Activated T-cell treated with anti-CD3 and anti-CD28 coated beads, Interleukin-2, amount 50 U/mL, for 72 hours (primary cell): ENCODE results near the gene AGRN. TPM values are rescaled to one million over a fixed set of nuclear protein-coding genes. Genes with fewer than 3 reads are reported as not detected.
"Not testable (repeated sequence)": the region's sequence is repeated elsewhere in the genome, so short reads cannot be mapped to it uniquely, and the experiment has no call there.

Experiments
- ATAC-seq, 2 donors: fragments of 150-1000 bp; cut with Tn5 transposase; replicated peaks in 1 of 2; 2 replicates each; pipeline ENCODE4 v1.10.0; 2021; ENCODE audit warnings: moderate library complexity in 2 of 2, mild to moderate bottlenecking in 1 of 2
- DNase-seq, 2 donors: peaks; one replicate each; pipeline ENCODE4 v3.0.0; 2021 to 2022; ENCODE audit warnings: mixed read lengths in 1 of 2
- H3K27ac Mint-ChIP-seq: one replicate; pipeline ENCODE4 v1.8.0; 2022; ENCODE audit warnings: mild to moderate bottlenecking, moderate library complexity, mixed read lengths
- H3K27me3 Mint-ChIP-seq: one replicate; pipeline ENCODE4 v1.8.0; 2022; ENCODE audit warnings: low read depth, mixed read lengths
- H3K36me3 Mint-ChIP-seq, 2 donors: one replicate each; pipeline ENCODE4 v1.8.0; 2022; ENCODE audit warnings: mixed read lengths in 2 of 2, mild to moderate bottlenecking in 1 of 2; ENCODE audit not compliant: insufficient read depth in 2 of 2
- H3K4me1 Mint-ChIP-seq: one replicate; pipeline ENCODE4 v1.8.0; 2022; ENCODE audit warnings: low read depth, mixed read lengths
- H3K4me3 Mint-ChIP-seq, 2 donors: one replicate each; pipeline ENCODE4 v1.8.0; 2022; ENCODE audit warnings: mild to moderate bottlenecking in 2 of 2, mixed read lengths in 2 of 2, moderate library complexity in 2 of 2
- H3K9me3 Mint-ChIP-seq, 2 donors: one replicate each; pipeline ENCODE4 v1.8.0; 2022; ENCODE audit warnings: mixed read lengths in 2 of 2
- total RNA-seq, 2 donors: library from RNA; stranded (reverse); gene quantifications; one replicate each; pipeline ENCODE4 v1.2.3, GENCODE V29; 2022

Gene AGRN
- total RNA-seq, 2 donors from 2014 or later, result 69.0 to 112 TPM

GRCh38 chr1:1088029-1088800 lies 68.3 kb downstream of the AGRN start:
- H3K36me3 Mint-ChIP-seq, result peaks cover 2% of the 10 kb centered on the region in 2 donors
- DNase-seq (peak in 1 of 2 donors; percentile 2), ATAC-seq (no peak)
- no peak overlapping the region for H3K4me3 Mint-ChIP-seq
- H3K9me3 Mint-ChIP-seq, result no peaks in the 10 kb centered on the region
- peaks cover 7% of the 10 kb centered on the region for H3K4me1 Mint-ChIP-seq
- no peak overlapping the region for H3K27ac Mint-ChIP-seq
- no peaks in the 10 kb centered on the region for H3K27me3 Mint-ChIP-seq

- H3K36me3 Mint-ChIP-seq, result peaks cover 2% of the 10 kb centered on the region in 2 donors
- H3K27me3 Mint-ChIP-seq, result no peaks in the 10 kb centered on the region
- no peak overlapping the region for H3K27ac Mint-ChIP-seq
- H3K4me1 Mint-ChIP-seq, result peaks cover 14% of the 10 kb centered on the region
- no peaks in the 10 kb centered on the region for H3K9me3 Mint-ChIP-seq
- H3K4me3 Mint-ChIP-seq, result no peak overlapping the region
- ATAC-seq (no peak), DNase-seq (no peak)
Measured at GRCh38 chr1:1088801-1089680, 69.1 kb downstream of the AGRN start.

- ATAC-seq (no peak), DNase-seq (no peak)
- peaks cover 2 to 6% of the 10 kb centered on the region in 2 donors for H3K36me3 Mint-ChIP-seq
- no peaks in the 10 kb centered on the region for H3K27me3 Mint-ChIP-seq
- H3K27ac Mint-ChIP-seq, result no peak overlapping the region
- H3K4me3 Mint-ChIP-seq, result no peak overlapping the region
- H3K4me1 Mint-ChIP-seq, result peaks cover 14% of the 10 kb centered on the region
- H3K9me3 Mint-ChIP-seq, result no peaks in the 10 kb centered on the region
Measured at GRCh38 chr1:1089731-1090423, 70.0 kb downstream of the AGRN start.

- Mint-ChIP-seq H3K4me1 (peaks cover 14% of the 10 kb centered on the region), H3K4me3 (no peak overlapping the region), H3K27ac (no peak overlapping the region), H3K27me3 (no peaks in the 10 kb centered on the region), H3K36me3 (peaks cover 3 to 10% of the 10 kb centered on the region in 2 donors), H3K9me3 (no peaks in the 10 kb centered on the region)
- ATAC-seq, result no peak
- peak in 1 of 2 donors; percentile 2 for DNase-seq
Measured at GRCh38 chr1:1090424-1091343, 70.8 kb downstream of the AGRN start.

- peaks cover 14% of the 10 kb centered on the region for H3K4me1 Mint-ChIP-seq
- DNase-seq (peak in 1 of 2 donors; percentile 51), ATAC-seq (peak; percentile 26 to 32)
- no peak overlapping the region for H3K27ac Mint-ChIP-seq
- no peaks in the 10 kb centered on the region for H3K27me3 Mint-ChIP-seq
- H3K36me3 Mint-ChIP-seq, result peaks cover 3 to 12% of the 10 kb centered on the region in 2 donors
- no peak overlapping the region for H3K4me3 Mint-ChIP-seq
- no peaks in the 10 kb centered on the region for H3K9me3 Mint-ChIP-seq
Measured at GRCh38 chr1:1091344-1092148, 71.6 kb downstream of the AGRN start.

GRCh38 chr1:1092149-1092855 lies 72.4 kb downstream of the AGRN start:
- H3K4me1 Mint-ChIP-seq, result peaks cover 15% of the 10 kb centered on the region
- DNase-seq, result no peak
- H3K27me3 Mint-ChIP-seq, result no peaks in the 10 kb centered on the region
- no peaks in the 10 kb centered on the region for H3K9me3 Mint-ChIP-seq
- peak in 1 of 2 donors; percentile 4 for ATAC-seq
- no peak overlapping the region for H3K27ac Mint-ChIP-seq
- H3K4me3 Mint-ChIP-seq, result no peak overlapping the region
- H3K36me3 Mint-ChIP-seq, result peaks cover 2 to 13% of the 10 kb centered on the region in 2 donors

- no peak overlapping the region for H3K27ac Mint-ChIP-seq
- peak in 1 of 2 donors; percentile 12 for DNase-seq
Measured at GRCh38 chr1:1092894-1093609, 73.1 kb downstream of the AGRN start.

GRCh38 chr1:1093610-1093943 lies 73.7 kb downstream of the AGRN start:
- no peak for ATAC-seq
- H3K9me3 Mint-ChIP-seq, result peaks cover 0 to under 1% of the 10 kb centered on the region in 2 donors
- H3K27ac Mint-ChIP-seq, result no peak overlapping the region
- H3K4me1 Mint-ChIP-seq, result peaks cover 28% of the 10 kb centered on the region
- no peak for DNase-seq
- no peak overlapping the region for H3K4me3 Mint-ChIP-seq
- no peaks in the 10 kb centered on the region for H3K27me3 Mint-ChIP-seq
- peaks cover 4 to 19% of the 10 kb centered on the region in 2 donors for H3K36me3 Mint-ChIP-seq

More at GRCh38 chr1:1092894-1093609, 73.1 kb downstream of the AGRN start:
- Mint-ChIP-seq H3K27me3 (no peaks in the 10 kb centered on the region), H3K4me3 (peak overlapping the region; percentile 15 to 23), H3K4me1 (peaks cover 22% of the 10 kb centered on the region), H3K36me3 (peaks cover 4 to 18% of the 10 kb centered on the region in 2 donors), H3K9me3 (no peaks in the 10 kb centered on the region)
- peak; percentile 46 to 48 for ATAC-seq

GRCh38 chr1:1094981-1095380 lies 75.1 kb downstream of the AGRN start:
- Mint-ChIP-seq H3K27ac (no peak overlapping the region), H3K4me3 (no peak overlapping the region), H3K9me3 (peaks cover 4 to 9% of the 10 kb centered on the region in 2 donors), H3K4me1 (peaks cover 42% of the 10 kb centered on the region), H3K36me3 (peaks cover 13 to 32% of the 10 kb centered on the region in 2 donors), H3K27me3 (no peaks in the 10 kb centered on the region)
- no peak for ATAC-seq
- DNase-seq, result no peak

- Mint-ChIP-seq H3K9me3 (peaks cover 6 to 13% of the 10 kb centered on the region in 2 donors), H3K36me3 (peaks cover 17 to 39% of the 10 kb centered on the region in 2 donors), H3K4me1 (peaks cover 52% of the 10 kb centered on the region)
- H3K4me3 Mint-ChIP-seq, DNase-seq, H3K27ac Mint-ChIP-seq, ATAC-seq, H3K27me3 Mint-ChIP-seq: not testable (repeated sequence)
Measured at GRCh38 chr1:1096136-1096535, 76.2 kb downstream of the AGRN start.
